HCT116 (cell line): ENCODE results near the gene PDCD10. TPM values are rescaled to one million over a fixed set of nuclear protein-coding genes. Genes with fewer than 3 reads are reported as not detected.

Source experiments
- ATAC-seq: fragments of 200-7000 bp; cut with Tn5 transposase; 2 replicates; pipeline ENCODE4 v1.9.1; 2020; ENCODE audit warnings: mild to moderate bottlenecking, moderate library complexity
- BruUV-seq: library from RNA; stranded (reverse); fragments of 400-500 nt; replicated peaks from 2 replicates; lab custom pipeline; 2021; lab: Mats Ljungman, UMichigan
- CTCF ChIA-PET: fragments of 300-600 bp; sonication (Branson Sonifier 250); formaldehyde crosslinking; loops from one replicate; lab custom pipeline; 2021; ENCODE audit warnings: antibody characterized with exemption; lab: Charles Lee
- POLR2A ChIA-PET: fragments of 300-600, 350-600 bp; sonication (Branson Sonifier 250); formaldehyde crosslinking; loops from one replicate; lab custom pipeline; 2021; ENCODE audit warnings: antibody characterized with exemption; lab: Charles Lee
- RAD21 ChIA-PET, 2 experiments: fragments of 300-600 bp; sonication (Branson Sonifier 250); formaldehyde crosslinking; loops; one replicate each; lab custom pipeline; 2023; ENCODE audit warnings: low total read pairs in 2 of 2; ENCODE audit not compliant: uncharacterized antibody in 2 of 2, unreplicated experiment in 2 of 2, low non-redundant PET in 1 of 2; lab: Charles Lee
- DNase-seq: peaks from one replicate; pipeline ENCODE4 v3.0.0-alpha.2; 2010; ENCODE audit warnings: low read depth, low spot score
- H2AFZ ChIP-seq: fragments of 200-600 bp; shearing (Covaris generic), sonication (generic); 2 replicates; pipeline ENCODE4 v1.6.1; 2017; ENCODE audit warnings: low read depth, mixed run types, mixed read lengths, antibody characterized with exemption, low read length; ENCODE audit not compliant: poor library complexity, severe bottlenecking
- H3K27ac ChIP-seq: 2 replicates; pipeline ENCODE4 v1.5.1; 2012; ENCODE audit warnings: low read depth, low read length
- H3K27me3 ChIP-seq: fragments of 200-600 bp; sonication (generic); 2 replicates; pipeline ENCODE4 v1.6.1; 2016; ENCODE audit warnings: mixed run types, low read length, mixed read lengths; ENCODE audit not compliant: insufficient read depth
- H3K36me3 ChIP-seq, 2 experiments: fragments of 200-500 bp in 1 of 2; fragments of 200-600 bp in 1 of 2; sonication (Bioruptor generic) in 1 of 2; sonication (generic) in 1 of 2; 2 replicates each; pipeline versions ENCODE4 v1.5.1 to v1.6.1; 2014 to 2016; ENCODE audit warnings: low read length in 2 of 2, inconsistent platforms in 1 of 2, mixed read lengths in 1 of 2, mixed run types in 1 of 2; ENCODE audit not compliant: insufficient read depth in 2 of 2, control insufficient read depth in 1 of 2
- H3K4me1 ChIP-seq, 2 experiments: fragments of 200-600 bp in 1 of 2; sonication (generic) in 1 of 2; 2 replicates each; pipeline versions ENCODE4 v1.5.1 to v1.6.1; 2012 to 2017; ENCODE audit warnings: low read length in 2 of 2, inconsistent platforms in 1 of 2, mild to moderate bottlenecking in 1 of 2, mixed read lengths in 1 of 2, mixed run types in 1 of 2, moderate library complexity in 1 of 2; ENCODE audit not compliant: insufficient read depth in 2 of 2, control insufficient read depth in 1 of 2
- H3K4me2 ChIP-seq: fragments of 200-600 bp; sonication (generic); 2 replicates; pipeline ENCODE4 v1.6.1; 2017; ENCODE audit warnings: mixed run types, low read length, mixed read lengths
- H3K4me3 ChIP-seq, 2 experiments: fragments of 200-600 bp in 1 of 2; sonication (generic) in 1 of 2; replicated peaks in 1 of 2; 2 replicates each; pipeline ENCODE4 v1.5.1; 2011 to 2016; ENCODE audit warnings: low read length in 2 of 2, control low read depth in 1 of 2, low read depth in 1 of 2, mild to moderate bottlenecking in 1 of 2, mixed read lengths in 1 of 2, mixed run types in 1 of 2
- H3K79me2 ChIP-seq: fragments of 200-600 bp; sonication (generic); 2 replicates; pipeline ENCODE4 v1.6.1; 2017; ENCODE audit warnings: mild to moderate bottlenecking, mixed run types, low read length, moderate library complexity, mixed read lengths; ENCODE audit not compliant: insufficient read depth
- H3K9ac ChIP-seq: fragments of 200-600 bp; sonication (generic); 2 replicates; pipeline ENCODE4 v1.6.1; 2016; ENCODE audit warnings: low read length, mixed read lengths
- H3K9me2 ChIP-seq: fragments of 200-600 bp; sonication (generic), shearing (Covaris generic); 2 replicates; pipeline ENCODE4 v1.6.1; 2017; ENCODE audit warnings: mixed run types, mild to moderate bottlenecking, moderate library complexity; ENCODE audit not compliant: insufficient read depth
- H3K9me3 ChIP-seq, 2 experiments: fragments of 200-500 bp in 1 of 2; fragments of 200-600 bp in 1 of 2; sonication (Bioruptor generic) in 1 of 2; sonication (generic) in 1 of 2; 2 replicates each; pipeline ENCODE4 v1.6.1; 2014 to 2017; ENCODE audit warnings: low read length in 2 of 2, mixed read lengths in 2 of 2, inconsistent platforms in 1 of 2, low read depth in 1 of 2, mild to moderate bottlenecking in 1 of 2, mixed run types in 1 of 2, moderate library complexity in 1 of 2; ENCODE audit not compliant: control insufficient read depth in 1 of 2, insufficient read depth in 1 of 2
- H4K20me1 ChIP-seq: fragments of 200-600 bp; sonication (generic), shearing (Covaris generic); 2 replicates; pipeline ENCODE4 v1.6.1; 2017; ENCODE audit warnings: mixed run types, mild to moderate bottlenecking, moderate library complexity; ENCODE audit not compliant: insufficient read depth
- ATF3 ChIP-seq: IDR thresholded peaks from 2 replicates; pipeline ENCODE4 v1.6.1; 2012
- CBX3 ChIP-seq: IDR thresholded peaks from 2 replicates; pipeline ENCODE4 v1.6.1; 2012; ENCODE audit warnings: low read depth
- CEBPB ChIP-seq: IDR thresholded peaks from 2 replicates; pipeline ENCODE4 v1.6.1; 2012; ENCODE audit warnings: low read depth
- EGR1 ChIP-seq: IDR thresholded peaks from 2 replicates; pipeline ENCODE4 v1.6.1; 2012; ENCODE audit warnings: low read depth
- ELF1 ChIP-seq: IDR thresholded peaks from 2 replicates; pipeline ENCODE4 v1.6.1; 2012; ENCODE audit warnings: low read depth, borderline replicate concordance
- EZH2 ChIP-seq: fragments of 200-600 bp; sonication (generic); IDR thresholded peaks from 2 replicates; pipeline ENCODE4 v1.6.1; 2017; ENCODE audit warnings: antibody characterized with exemption, mixed run types
- EZH2phosphoT487 ChIP-seq: fragments of 200-600 bp; IDR thresholded peaks from 2 replicates; pipeline ENCODE4 v1.6.1; 2018; ENCODE audit warnings: antibody characterized with exemption, borderline replicate concordance
- FOSL1 ChIP-seq: IDR thresholded peaks from 2 replicates; pipeline ENCODE4 v1.6.1; 2012; ENCODE audit warnings: low read depth
- JUND ChIP-seq: IDR thresholded peaks from 2 replicates; pipeline ENCODE4 v1.6.1; 2012
- POLR2A ChIP-seq: IDR thresholded peaks from 2 replicates; pipeline ENCODE4 v1.7.0; 2011; ENCODE audit warnings: borderline replicate concordance; ENCODE audit not compliant: insufficient read depth, insufficient read length; ENCODE audit errors: extremely low read depth
- POLR2AphosphoS5 ChIP-seq: IDR thresholded peaks from 2 replicates; pipeline ENCODE4 v1.6.1; 2011; ENCODE audit warnings: mild to moderate bottlenecking, low read depth, low read length, moderate library complexity
- SIN3A ChIP-seq: IDR thresholded peaks from 2 replicates; pipeline ENCODE4 v1.6.1; 2012; ENCODE audit warnings: low read depth
- SP1 ChIP-seq: IDR thresholded peaks from 2 replicates; pipeline ENCODE4 v1.6.1; 2012; ENCODE audit warnings: low read depth
- SRF ChIP-seq: IDR thresholded peaks from 2 replicates; pipeline ENCODE4 v1.6.1; 2012; ENCODE audit warnings: low read depth
- TCF7L2 ChIP-seq: IDR thresholded peaks from 2 replicates; pipeline ENCODE4 v1.7.0; 2011; ENCODE audit warnings: borderline replicate concordance, inconsistent platforms; ENCODE audit not compliant: insufficient read depth, insufficient read length; ENCODE audit errors: extremely low read depth
- YY1 ChIP-seq: IDR thresholded peaks from 2 replicates; pipeline ENCODE4 v1.6.1; 2011; ENCODE audit warnings: low read length, low read depth, moderate library complexity, mild to moderate bottlenecking; ENCODE audit not compliant: insufficient replicate concordance; ENCODE audit errors: extremely low read depth
- ZBTB33 ChIP-seq: IDR thresholded peaks from 2 replicates; pipeline ENCODE4 v1.6.1; 2011; ENCODE audit warnings: mild to moderate bottlenecking, low read length, moderate library complexity; ENCODE audit not compliant: insufficient replicate concordance; ENCODE audit errors: extremely low read depth
- ZFX ChIP-seq: fragments of 450-650 bp; IDR thresholded peaks from 2 replicates; pipeline ENCODE4 v1.6.1; 2017
- ZNF274 ChIP-seq: fragments of 200-500 bp; sonication (Bioruptor generic); IDR thresholded peaks from 2 replicates; pipeline ENCODE4 v1.6.1; 2014; ENCODE audit warnings: mild to moderate bottlenecking, low read depth, low read length, inconsistent platforms
- intact Hi-C: fragments of 100-400 bp; cut with micrococcal nuclease; formaldehyde crosslinking; loops from 2 replicates; pipeline ENCODE4 v1.10.0; 2022
- total RNA-seq: library from RNA; stranded (reverse); gene quantifications from one replicate; pipeline ENCODE4 v1.2.1, GENCODE V29; 2021; ENCODE audit not compliant: unreplicated experiment
- TF ChIP-seq, protein P1 (sequence below): IDR thresholded peaks from 2 replicates; pipeline ENCODE4 v1.6.1; 2012; ENCODE audit warnings: low read depth

The PDCD10 gene
- total RNA-seq, 1 experiment from 2014 or later, result 59.0 TPM

DNA sequence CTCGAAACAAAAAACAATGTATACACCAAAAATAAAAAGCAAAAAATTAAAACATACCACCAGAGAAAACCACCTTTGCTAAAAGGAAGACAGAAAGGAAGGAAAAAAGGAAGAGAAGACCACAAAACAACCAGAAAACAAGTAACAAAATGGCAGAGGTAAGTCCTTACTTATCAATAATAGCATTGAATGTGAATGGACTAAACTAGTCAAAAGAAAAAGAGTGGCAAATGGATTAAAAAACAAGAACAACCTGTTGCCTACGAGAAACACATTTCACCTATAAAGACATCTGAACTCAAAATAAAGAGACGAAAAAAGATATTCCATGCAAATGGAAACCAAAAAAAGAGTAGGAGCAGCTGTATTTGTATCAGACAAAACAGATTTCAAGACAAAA, 22.2 kb downstream of the PDCD10 start:
- H3K9me3 ChIP-seq, result no peaks in the 10 kb centered on the region
- intact Hi-C loops, result no loop called here
- ChIA-PET POLR2A (no interaction called here), CTCF (no interaction called here), RAD21 (no interaction called here)
- H3K9me2 ChIP-seq, result no peaks in the 10 kb centered on the region
- no peak for TF ChIP-seq TCF7L2
- no peak for TF ChIP-seq ZNF274
- no peak for TF ChIP-seq YY1
- TF ChIP-seq EZH2phosphoT487, result no peak
- TF ChIP-seq FOSL1, result no peak
- no peak for TF ChIP-seq SRF
- TF ChIP-seq POLR2AphosphoS5, result no peak
- TF ChIP-seq CBX3, result no peak
- no peak for TF ChIP-seq POLR2A
- no peak for TF ChIP-seq ELF1
- TF ChIP-seq CEBPB, result no peak
- TF ChIP-seq ZBTB33, result no peak
- TF ChIP-seq ATF3, result no peak
- TF ChIP-seq EGR1, result no peak
- TF ChIP-seq JUND, result no peak
- no peak for TF ChIP-seq SP1
- TF ChIP-seq, protein P1, sequence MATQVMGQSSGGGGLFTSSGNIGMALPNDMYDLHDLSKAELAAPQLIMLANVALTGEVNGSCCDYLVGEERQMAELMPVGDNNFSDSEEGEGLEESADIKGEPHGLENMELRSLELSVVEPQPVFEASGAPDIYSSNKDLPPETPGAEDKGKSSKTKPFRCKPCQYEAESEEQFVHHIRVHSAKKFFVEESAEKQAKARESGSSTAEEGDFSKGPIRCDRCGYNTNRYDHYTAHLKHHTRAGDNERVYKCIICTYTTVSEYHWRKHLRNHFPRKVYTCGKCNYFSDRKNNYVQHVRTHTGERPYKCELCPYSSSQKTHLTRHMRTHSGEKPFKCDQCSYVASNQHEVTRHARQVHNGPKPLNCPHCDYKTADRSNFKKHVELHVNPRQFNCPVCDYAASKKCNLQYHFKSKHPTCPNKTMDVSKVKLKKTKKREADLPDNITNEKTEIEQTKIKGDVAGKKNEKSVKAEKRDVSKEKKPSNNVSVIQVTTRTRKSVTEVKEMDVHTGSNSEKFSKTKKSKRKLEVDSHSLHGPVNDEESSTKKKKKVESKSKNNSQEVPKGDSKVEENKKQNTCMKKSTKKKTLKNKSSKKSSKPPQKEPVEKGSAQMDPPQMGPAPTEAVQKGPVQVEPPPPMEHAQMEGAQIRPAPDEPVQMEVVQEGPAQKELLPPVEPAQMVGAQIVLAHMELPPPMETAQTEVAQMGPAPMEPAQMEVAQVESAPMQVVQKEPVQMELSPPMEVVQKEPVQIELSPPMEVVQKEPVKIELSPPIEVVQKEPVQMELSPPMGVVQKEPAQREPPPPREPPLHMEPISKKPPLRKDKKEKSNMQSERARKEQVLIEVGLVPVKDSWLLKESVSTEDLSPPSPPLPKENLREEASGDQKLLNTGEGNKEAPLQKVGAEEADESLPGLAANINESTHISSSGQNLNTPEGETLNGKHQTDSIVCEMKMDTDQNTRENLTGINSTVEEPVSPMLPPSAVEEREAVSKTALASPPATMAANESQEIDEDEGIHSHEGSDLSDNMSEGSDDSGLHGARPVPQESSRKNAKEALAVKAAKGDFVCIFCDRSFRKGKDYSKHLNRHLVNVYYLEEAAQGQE, result no peak
- TF ChIP-seq EZH2, result no peak
- TF ChIP-seq SIN3A, result no peak
- no peak for TF ChIP-seq ZFX
- no peak overlapping the region for H3K27ac ChIP-seq
- H3K9ac ChIP-seq, result no peak overlapping the region
- peaks cover 14% of the 10 kb centered on the region; the same call in 1 of the 2 replicates for H4K20me1 ChIP-seq
- no peak for ATAC-seq
- H3K79me2 ChIP-seq, result peaks cover 83% of the 10 kb centered on the region
- no TSS peak for BruUV-seq
- no peak overlapping the region for H2AFZ ChIP-seq
- H3K36me3 ChIP-seq, result no peaks in the 10 kb centered on the region
- no peak overlapping the region for H3K4me2 ChIP-seq
- no peak overlapping the region for H3K4me3 ChIP-seq
- no peaks in the 10 kb centered on the region for H3K4me1 ChIP-seq
- DNase-seq, result no peak
- H3K27me3 ChIP-seq, result no peaks in the 10 kb centered on the region
